ENCODE measurements around the gene PYGL.
"Not testable (repeated sequence)": the region's sequence is repeated elsewhere in the genome, so short reads cannot be mapped to it uniquely, and the experiment has no call there.

PYGL gene

DNA sequence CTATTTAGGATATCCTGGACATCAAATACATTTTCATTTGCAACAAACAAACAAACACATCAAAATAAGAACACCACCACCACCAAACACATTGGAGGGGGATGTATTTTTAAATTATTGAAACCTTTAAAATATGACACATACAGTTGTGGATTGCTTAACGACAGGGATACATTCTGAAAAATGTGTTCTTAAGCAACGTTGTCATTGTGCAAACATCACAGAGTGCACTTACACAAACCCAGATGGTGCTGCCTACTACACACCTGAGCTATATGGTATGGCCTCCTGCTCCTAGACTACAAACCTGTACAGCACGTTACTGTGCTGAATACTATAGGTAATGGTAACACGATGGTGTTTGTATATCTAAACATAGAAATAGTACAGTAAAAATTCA is 19.4 kb downstream of the PYGL start:
- no peak for DNase-seq

DNA sequence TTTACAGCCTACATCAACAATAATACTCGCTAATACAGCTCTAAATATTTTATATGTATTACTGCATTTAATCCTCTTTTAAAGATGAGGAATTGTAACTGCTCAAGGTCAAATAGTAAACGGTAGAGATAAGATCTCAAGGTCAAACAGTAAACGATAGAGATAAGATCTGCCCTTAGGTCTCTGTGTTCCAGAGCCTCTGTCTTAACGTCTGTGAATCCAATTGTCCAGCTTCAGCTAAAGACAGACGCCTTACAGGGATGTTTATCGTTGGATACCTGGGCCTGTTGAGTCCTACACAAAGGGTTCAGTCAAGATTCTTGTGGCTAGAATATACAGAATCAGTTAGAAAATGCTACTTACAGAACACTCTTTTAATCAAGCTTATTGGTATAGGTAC is 20.0 kb downstream of the PYGL start:
- DNase-seq: no peak

DNA sequence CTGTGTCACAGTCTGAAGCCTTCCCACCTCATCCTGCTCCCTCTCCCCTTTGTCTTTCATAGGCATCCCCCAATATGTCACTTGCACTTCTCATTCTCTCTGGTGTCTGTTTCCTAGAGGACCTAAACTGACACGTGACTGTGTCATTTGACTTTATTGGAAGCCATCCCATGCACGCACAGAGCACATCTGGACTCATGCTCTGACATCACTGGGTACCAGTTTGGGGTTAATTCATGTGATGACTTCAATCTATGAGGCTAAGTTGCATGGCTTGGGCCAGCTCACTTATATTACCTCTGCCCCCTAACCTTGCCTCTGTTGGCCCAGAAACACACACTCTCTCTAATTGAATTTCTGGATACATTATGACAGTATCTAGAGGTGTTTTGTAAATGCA is 21.5 kb downstream of the PYGL start:
- no peak for DNase-seq

DNA sequence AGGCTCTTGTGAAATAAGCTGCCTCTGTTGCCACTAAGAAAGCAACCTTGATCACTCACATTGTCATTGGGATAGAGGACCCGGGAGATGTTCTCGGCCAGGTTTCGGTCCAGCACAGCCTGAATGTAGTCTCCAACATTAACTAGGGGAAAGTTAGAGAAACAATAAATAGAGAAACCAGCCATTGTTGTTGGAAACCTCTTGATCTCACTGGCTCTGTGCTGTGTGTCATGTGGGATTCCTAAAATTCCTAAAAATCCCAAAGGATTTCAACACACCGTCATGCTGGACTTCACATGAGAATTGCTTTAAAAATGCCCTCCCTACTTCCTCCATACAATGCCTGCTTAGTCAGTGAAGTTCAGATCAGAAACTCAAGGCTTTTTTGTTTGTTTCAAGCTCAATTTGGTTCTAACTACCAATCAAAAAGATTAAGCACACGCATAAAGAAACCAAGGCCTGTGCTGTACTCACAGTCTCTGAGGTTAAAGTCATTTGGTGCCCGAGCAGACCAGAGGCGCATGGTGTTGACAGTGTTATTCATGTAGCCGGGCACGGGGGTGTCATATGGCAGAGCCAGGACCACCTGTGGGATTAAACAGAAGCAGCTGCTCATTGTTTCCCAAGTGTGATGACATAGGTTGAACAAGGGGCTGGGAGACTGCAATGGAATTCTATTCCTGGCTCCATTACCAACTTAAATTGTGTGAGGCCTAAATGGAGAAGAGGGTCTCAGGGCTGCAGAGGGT is 23.6 kb downstream of the PYGL start:
- DNase-seq: no peak

DNA sequence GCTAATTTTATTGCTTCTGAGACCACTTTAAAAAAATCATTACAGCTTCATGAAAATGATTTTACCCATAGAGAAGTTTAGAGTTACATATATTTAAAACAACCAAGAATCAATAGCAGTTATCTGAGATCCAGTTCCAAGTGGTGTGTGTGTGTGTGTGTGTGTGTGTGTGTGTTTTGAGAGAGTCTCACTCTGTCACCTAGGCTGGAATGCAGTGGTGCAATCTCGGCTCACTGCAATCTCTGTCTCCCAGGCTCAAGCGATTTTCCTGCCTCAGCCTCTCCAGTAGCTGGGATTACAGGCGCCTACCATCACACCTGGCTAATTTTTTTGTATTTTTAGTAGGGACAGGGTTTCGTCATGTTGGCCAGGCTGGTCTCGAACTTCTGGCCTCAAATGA is 24.8 kb downstream of the PYGL start:
- not testable (repeated sequence) for DNase-seq

DNA sequence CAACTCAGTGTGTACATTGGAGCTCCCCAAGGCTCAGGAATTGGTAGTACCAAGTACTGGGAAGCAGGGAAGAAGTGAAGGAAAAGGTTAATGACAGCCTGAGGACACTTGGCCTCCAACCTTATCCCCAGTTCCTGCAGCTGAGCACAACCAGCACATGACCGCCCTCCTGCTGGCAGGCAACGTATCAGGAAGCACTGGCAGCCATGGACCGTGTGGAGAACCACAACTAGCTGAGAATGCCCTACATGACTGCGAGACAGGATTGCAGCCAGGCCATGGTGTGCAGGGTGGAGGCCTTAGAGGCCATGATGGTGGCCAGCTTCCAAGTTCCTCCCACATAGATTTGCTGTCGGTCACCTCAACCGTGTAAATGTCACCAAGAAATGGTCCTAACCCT is 26.8 kb downstream of the PYGL start:
- DNase-seq: no peak

DNA sequence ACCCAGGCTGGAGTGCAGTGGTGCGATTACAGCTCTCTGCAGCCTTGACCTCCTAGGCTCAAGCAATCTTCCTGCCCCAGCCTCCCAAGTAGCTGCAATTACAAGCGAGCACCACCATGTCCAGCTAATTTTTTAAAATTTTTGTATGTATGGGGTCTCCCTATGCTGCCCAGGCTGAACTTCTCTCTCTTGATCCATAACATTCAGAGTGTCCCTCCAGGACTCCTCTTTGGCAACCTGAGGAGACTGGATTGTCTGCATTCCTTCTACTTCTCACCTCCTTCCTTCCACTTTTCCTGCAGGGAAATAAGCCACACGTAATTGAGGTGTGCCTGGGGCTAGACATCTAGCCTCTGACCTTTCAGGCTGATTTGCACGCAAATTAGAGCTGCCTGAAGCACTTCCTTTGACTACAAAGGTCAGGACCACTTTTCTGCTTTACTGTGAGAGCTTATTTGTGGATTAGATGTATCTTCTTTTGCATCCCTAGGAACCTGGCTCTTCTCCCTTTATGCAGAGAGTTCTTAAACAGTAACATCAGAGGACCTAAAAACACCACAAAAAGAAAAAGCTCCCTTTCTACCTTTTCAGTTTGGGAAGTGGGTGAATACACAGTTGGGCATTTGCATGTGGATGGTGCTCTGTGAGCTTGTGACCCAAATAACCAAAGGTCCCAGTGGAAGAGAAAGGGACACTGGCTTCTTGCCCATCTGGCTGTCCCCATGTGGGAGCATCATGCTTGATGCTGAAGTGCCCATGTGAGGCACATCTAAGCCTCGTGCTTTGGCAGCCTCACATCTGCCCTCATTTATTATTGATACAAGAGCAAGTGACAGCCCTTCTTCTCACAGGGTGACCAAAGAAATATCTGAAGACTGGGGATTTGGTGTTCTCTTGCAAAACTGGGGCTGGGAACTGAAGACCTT is 33.5 kb downstream of the PYGL start:
- no peak for DNase-seq

DNA sequence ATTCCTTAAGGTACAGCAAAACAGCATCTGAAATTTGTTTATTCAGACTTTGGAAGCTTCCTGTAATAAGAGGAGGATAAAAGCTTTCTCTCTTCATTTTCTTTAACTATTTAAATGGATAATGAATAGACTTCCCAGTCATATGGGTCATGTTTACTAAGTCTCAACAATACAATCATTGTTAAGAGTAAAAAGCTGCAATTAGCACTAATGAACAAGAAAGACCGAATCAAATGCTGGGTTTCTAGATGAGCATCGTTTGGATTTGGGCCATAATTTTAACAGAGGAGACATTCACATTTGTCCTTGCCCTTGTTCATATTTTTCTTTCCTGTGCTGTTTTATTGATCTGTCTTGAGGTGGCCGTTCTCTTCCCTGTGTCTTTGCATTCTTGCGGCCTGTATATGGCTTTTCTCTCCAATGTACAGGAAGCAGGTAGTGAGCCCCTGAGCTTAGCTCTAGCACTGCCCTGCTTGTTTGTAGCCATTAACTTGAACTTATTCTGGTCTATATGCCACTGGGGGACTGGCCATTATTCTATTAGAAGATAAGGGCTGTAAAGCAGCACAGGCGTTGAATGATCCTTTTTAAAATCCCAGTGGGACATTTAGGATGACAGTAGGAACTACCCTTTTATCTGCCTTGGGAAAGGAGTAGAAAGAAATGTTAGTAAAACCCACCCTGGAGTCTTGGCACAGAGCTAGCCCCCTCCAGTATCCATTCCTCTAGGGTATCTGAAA is 37.8 kb downstream of the PYGL start:
- DNase-seq: no peak

DNA sequence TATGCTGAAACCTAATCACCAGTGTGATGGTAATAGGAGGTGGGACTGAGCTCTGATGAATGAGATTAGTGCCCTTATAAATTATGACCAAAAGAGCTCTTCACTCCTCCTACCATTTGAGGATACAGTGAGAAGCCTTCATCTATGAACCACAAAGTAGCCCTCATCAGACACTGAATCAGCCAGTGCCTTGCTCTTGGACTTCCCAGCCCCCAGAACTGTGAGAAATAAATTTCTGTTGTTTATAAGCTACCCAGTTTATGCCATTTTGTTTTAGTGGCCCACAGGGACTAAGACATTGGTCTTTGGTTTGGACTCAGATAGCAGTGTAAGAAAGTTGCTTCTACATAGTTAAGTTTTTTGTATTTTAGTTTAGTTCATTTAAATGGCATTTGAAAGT is 39.6 kb downstream of the PYGL start:
- DNase-seq: no peak

DNA sequence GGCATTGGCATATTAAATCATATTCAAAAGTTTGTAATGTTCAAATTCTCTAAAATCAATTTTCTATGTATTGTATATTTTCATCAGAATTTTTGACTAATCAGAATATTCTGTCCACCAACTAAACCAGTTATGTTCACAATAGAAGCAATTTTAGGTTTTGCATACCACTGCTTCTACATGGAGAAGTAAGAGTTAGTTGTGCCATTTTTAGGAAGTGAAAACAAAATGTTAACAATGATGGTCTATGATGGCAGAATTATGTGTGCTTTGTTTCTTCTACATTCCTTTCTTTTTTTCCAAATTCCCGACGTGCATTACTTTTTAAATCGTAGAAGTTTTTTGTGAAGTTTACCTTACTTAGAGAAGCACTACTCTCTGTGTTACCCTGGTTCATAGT is 42.9 kb downstream of the PYGL start:
- no peak for DNase-seq

DNA sequence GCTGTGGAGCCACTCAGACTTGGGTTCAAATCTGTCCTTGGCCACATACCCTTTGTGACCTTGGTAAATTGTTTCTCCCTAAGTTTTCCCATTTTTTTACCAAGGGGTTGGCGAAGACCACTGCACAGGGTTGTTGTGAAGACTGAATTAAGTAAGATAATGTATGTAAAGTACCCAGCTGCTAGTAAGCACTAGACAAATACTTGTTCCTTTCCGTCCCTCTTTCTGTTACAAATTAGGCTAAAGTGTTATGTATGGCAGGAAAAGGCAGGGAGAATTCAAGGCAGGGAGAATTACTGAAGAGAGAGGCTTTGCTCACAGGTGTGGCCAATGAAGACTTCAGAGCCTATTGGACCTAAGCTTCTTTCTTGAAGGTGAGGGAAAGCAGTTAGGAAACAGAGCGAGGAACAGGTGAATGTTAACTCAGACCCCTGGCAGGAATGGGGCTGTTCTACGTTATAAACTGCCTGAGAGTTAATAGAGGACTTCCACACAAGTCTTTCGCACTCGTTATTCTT is 46.6 kb downstream of the PYGL start:
- DNase-seq: no peak

DNA sequence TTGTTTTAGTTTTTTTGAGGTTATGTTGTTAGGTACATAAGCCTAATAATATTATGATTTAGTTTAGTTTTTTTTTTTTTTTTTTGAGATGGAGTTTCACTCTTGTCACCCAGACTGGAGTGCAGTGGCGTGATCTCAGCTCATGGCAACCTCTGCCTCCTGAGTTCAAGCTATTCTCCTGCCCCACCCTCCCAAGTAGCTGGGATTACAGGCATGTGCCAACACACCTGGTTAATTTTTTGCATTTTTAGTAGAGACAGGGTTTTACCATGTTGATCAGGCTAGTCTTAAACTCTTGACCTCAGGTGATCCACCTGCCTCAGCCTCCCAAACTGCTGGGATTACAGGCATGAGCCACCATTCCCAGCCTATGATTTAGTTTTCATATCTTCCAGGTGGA is 47.3 kb downstream of the PYGL start:
- DNase-seq: not testable (repeated sequence)

DNA sequence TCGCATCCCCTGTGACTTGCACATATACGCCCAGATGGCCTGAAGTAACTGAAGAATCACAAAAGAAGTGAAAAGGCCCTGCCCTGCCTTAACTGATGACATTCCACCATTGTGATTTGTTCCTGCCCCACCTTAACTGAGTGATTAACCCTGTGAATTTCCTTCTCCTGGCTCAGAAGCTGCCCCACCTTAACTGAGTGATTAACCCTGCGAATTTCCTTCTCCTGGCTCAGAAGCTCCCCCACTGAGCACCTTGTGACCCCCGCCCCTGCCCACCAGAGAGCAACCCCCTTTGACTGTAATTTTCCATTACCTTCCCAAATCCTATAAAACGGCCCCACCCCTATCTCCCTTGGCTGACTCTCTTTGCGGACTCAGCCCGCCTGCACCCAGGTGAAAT is 47.9 kb downstream of the PYGL start:
- not testable (repeated sequence) for DNase-seq

DNA sequence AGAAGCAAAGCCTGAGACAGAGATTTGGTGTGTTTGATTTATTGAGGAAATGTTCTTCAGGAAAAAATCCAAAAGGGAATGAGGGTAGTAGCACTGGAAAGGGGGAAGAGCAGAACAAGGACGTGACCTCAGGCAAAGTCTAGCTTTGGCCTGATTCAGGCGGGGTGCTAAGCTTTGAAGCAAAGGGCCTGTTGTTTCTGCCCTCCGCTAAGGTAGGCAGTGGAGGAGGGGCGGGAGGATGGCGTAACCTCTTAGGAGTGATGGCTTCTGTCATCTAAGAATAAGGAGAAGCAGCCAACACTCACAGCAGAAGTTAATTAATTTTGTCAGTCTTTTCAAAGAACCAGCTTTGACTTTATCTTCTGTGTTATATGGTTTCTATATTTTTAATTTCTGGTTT is 52.0 kb downstream of the PYGL start:
- no peak for DNase-seq

DNA sequence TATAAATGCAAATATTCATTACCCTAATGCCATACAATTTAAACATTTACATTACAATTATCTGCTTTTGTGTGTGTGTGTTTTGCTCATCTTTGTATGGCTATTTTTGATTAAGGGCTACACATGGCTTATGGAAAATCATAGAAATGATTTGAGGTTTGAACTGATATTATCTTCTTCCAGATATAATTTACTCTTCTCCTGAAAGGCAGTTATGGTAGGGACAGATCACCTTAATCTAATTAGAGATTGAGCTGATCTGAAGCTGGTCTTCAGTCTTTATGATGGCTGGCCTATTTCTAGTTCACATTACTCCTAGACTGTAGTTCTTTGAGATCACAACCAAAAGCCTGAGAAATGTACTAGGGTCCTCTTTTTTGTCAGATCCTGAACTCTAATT is 56.8 kb downstream of the PYGL start:
- DNase-seq: no peak

DNA sequence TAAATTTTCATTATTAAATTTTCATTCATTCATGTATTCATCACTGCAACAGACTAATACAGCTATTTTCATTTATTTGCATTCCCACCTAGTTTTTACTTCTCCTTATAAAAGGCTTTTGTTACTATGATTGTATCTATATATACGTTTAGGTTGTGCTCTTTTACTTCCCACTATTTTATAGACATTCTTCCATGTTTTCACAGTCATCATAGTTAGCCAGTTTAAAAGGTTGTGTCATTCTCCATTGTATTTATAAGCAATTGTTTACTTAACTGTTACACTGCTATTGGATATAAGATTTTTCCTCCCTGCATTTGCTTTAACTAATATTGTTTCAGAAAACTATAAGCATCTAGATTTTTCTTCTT is 60.5 kb downstream of the PYGL start:
- no peak for DNase-seq

DNA sequence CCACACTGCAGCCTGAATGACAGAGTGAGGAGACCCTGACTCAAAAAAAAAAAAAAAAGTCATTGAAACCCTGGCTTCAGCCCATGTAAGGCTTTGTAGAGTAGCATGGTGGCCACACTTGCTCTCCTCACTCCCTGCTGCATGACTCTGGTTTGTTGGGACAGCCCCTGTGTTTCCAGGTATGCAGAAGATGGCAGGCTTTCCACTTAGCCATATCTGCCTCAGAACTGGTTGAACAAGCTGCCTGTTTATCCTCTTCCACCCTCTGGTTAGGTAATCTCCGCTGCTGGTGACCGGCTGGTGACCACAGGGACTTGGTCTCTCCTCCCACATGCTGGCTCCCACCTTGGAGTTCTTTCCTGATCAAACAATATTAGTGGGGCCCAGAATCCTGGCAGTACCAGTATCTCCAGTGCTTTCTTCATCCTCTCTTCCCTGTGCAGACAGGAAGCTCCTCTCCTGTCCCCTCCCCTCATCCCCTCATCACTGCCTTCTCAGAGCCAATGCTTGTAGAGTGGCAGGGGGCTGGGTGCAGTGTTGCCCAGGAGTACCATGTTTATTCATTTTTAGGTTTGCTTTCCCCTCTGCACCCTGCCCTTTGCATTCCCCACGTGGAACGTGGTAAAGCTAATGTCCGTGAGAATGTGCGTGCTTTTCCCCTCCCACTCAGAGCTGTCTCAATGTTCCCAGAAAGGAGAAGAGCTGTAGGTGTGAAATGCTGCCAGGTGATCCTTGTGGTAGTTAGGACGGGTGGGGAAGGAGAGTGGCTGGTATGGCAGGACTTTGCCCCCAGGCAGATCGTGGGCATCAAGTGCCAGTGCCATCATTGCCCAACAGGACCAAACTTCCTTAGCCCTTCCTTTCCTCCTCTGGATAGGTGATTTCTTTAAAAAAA is 61.1 kb downstream of the PYGL start:
- no peak for DNase-seq

DNA sequence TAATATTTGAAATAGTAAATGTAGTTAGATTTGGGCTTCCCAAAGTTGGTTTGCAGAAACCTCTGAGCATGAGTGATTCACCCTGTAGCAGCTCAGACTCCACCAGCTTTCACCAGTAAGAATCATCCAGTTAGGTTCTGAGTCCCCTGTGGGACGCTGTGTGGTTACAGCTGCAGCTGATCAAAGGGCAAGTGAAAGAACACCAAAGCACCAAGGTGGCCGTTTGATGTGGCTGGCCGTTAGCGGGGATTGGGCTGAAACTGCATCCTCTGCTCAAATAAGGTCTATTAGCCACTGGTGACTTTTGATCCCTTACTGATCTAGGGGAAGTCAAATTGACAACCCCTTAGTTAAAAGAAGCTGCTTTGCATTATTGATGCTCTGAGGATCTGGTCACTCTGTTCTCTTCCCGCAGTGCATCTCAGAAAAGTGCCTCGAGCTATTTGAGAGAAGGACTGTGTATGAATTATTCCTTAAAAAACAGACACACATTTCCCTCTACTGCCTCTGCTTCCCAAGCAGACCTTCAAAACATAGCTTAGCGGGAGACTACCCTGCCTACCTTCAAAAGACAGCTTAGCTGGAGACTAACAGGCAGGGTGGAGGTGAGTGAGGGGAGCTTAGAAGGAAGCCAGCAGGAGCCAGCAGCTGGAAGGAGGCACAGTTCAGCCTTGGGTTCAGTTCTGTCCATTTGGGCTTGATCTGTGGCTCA is 68.8 kb downstream of the PYGL start:
- peak; percentile 75 for DNase-seq

DNA sequence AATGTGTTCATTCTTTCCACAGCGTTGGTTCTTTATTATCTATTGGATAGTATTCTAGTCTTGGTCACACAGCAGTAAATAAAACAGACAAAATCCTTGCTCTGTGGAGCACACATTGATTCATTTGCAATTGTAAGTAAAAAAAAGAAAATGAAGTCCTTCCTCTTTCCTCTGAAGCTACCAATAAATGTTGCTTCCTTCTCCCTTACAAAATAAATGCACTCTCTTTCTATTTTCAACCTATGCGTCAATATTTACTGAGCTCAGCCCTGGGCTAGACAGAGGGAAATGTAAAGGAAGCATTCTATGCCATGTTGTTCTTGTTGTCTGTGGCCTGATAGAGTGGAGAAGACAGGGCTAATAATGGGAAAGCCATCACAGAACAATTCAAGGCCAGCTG is 69.5 kb downstream of the PYGL start:
- DNase-seq: no peak

DNA sequence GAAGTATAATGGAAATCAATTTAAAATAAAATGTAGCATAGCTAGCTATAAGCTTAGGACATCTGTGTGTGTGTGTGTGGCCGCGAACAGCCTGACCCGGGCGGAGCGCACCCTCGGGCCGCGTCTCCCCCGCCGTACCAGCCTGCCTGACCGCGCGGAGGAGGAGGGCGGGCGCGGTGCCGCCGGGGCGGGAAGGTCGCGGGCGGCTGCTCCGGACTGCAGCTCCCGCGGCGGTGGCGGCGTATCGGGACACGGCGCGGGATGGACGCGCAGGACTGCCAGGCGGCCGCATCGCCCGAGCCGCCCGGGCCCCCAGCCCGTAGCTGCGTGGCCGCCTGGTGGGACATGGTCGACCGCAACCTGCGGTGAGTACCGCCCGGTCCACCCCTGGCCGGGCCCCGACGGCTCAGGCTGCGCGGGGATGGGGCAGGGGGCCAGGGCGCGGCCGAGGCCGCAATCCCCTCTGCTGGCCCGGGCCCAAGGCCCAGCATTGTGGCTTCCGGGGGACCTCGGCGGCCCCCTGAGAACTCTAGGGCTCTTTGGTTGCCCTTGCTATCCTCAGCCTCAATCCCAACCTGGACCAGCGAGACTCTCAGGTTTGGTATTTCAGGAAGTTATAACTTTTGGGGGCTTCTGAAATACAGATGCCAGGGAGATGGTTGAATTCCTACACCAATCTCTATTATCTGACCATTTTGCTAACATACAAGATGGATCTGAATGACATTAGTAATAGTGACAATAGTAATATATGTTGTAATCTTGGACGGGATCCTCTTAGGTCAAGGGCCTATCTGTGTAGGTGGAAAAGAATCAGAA is 72.2 kb downstream of the PYGL start, which contains the start of gene ABHD12B:
Gene ABHD12B (plus strand): TSS at position 140 of the 819 bp plus-strand sequence. CDS start 122 bp downstream, at position 262.
- DNase-seq: no peak

DNA sequence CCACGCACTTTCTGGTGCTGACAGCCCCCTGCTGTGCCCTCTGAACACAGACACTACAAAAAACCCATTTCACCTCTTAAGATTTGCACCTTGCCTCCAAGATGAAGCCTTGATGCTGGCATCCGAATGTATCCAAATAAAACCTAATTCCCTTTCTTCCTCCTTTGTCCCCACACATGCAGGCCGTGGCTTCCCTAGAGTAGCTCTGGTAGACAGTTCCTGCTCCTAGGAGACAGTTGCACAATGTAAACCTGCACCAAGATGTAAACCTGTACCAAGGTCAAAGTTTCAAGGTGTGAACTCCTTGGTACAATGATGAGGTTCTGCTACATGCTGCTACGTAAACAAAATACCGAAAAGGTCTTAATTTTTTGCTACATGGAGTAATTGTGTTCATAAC is 73.1 kb downstream of the PYGL start:
- DNase-seq: no peak

Data from activated CD8-positive, alpha-beta memory T cell treated with anti-CD3 and anti-CD28 coated beads for 24 hours (primary cell).